Head of caudate nucleus (tissue), 42 donors: Measurements from ENCODE around the gene FRAS1.
"Not testable (repeated sequence)": the region's sequence is repeated elsewhere in the genome, so short reads cannot be mapped to it uniquely, and the experiment has no call there.

Experiments
- DNase-seq, 42 donors: peaks; one replicate each; pipeline versions ENCODE4 v3.0.0 to v3.0.0-alpha.2; 2020 to 2021; ENCODE audit warnings: mixed read lengths in 7 of 42
- intact Hi-C: fragments of 100-400 bp; cut with DNase I; formaldehyde crosslinking; loops from one replicate; pipeline ENCODE4 v1.15.0; 2022

FRAS1 gene

DNA sequence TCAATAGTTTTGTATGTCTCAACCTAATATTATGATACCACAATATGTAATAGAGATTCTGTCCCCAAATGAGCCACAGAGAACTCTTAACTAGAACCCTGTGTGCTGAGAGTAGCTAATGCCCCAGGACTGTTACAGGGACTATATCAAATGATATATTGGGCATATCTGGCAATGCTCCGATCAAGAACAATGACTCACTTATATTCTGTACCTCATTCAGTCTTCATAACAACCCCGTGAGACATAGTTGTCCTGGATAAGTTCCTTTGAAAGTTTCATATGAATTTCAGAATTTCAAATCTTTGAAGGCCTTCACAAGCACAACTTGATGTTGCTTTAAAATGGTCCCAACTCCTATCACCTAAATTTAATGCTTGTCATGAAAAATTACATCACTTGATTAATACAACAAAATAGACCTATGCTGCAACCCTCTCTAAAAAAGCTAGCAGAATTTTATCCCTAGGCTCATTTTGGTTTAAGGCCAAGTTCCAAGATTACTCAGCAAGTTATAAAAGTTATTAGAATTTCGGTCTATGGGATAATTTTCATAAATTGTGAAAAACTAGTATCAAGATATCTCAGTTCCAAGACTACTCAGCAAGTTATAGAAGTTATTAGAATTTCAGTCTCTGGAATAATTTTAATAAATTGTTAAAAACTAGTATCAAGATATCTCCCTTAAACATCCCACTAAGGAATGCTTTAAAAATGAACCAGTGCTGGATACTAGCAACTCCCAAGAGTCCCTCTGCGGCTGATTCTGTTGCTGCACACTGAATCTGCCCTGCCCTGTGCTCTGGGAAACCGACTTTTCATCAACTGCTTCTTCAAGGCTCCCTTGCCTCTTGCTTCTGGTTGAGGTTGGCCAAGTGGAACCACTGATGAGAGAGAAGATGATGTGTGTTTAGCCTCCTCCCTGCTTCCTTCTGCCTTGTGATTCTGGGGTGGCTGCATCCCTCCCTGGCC, 488.4 kb downstream of the FRAS1 start:
- intact Hi-C loops: no loop called here
- DNase-seq: no peak

DNA sequence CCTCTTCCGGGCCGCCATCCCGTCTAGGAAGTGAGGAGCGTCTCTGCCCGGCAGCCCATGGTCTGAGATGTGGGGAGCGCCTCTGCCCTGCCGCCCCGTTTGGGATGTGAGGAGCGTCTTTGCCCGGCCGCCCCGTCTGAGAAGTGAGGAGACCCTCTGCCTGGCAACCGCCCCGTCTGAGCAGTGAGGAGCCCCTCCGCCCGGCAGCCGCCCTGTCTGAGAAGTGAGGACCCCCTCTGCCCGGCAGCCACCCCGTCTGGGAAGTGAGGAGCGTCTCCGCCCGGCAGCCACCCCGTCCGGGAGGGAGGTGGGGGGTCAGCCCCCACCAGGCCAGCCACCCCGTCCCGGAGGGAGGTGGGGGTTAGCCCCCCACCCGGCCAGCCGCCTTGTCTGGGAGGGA, 490.8 kb downstream of the FRAS1 start:
- intact Hi-C loops, DNase-seq: not testable (repeated sequence)

- intact Hi-C loops, DNase-seq: not testable (repeated sequence)
These were observed 491.8 kb downstream of the FRAS1 start for GRCh38 chr4:78548889-78549288.

- intact Hi-C loops: no loop called here
- peak in 8 of 42 donors; percentile 1 to 29 (median 13) for DNase-seq
These were observed 494.6 kb downstream of the FRAS1 start, which contains the start of gene ANXA3 for GRCh38 chr4:78551420-78552351. Gene ANXA3, plus strand, starts transcription at chr4:78551770. Its CDS starts 2,704 bp downstream, at chr4:78554474.

DNA sequence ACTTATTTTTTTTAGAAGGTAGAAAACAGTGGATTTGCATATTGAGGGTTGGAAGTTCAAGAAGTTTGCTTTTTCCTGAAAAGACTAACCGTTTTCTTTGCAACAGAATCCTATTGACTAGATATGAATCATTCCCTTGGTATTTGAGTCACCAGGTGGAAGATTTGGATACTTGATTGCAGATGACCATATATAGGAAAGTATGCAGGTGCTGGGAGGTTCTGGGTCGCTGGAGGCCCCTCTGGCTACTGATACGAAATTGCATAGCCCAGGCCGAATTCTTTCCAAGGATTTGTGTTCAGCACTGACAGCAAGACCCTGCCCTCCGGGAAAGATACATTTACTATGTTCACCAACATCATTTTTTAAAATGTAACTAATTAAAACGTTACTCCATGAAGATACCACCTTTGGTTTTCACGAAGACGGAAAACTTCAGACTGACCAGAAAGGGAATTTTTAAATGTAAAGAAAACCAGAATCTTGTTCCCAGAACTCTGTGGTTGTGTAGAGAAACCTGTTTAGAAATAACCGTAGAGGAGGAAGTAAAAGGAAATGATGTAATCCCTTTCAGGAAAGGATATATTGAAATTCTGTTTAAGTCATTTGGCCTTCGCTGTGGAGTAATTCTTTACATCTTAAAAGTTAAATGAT, 495.4 kb downstream of the FRAS1 start:
- intact Hi-C loops: no loop called here

DNA sequence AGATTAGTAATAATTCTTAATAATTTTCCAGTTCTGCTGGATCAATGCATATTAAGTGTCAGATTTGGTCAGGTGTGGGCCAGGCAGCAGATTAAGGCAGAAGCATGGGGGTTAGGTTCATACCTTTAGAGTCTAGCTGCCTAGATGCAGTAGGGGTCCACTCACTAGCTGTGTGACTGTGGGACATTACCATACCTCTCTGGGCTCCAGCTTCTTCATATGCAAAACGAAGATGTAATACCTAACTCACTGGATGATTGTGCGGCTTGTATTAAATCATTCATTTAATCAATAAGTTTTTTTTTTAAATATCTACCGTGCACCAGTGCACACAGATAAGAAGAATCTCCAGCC, 495.9 kb downstream of the FRAS1 start:
- intact Hi-C loops: no loop called here
- no peak for DNase-seq

More for the DNA sequence above, 495.4 kb downstream of the FRAS1 start:
- DNase-seq: no peak

DNA sequence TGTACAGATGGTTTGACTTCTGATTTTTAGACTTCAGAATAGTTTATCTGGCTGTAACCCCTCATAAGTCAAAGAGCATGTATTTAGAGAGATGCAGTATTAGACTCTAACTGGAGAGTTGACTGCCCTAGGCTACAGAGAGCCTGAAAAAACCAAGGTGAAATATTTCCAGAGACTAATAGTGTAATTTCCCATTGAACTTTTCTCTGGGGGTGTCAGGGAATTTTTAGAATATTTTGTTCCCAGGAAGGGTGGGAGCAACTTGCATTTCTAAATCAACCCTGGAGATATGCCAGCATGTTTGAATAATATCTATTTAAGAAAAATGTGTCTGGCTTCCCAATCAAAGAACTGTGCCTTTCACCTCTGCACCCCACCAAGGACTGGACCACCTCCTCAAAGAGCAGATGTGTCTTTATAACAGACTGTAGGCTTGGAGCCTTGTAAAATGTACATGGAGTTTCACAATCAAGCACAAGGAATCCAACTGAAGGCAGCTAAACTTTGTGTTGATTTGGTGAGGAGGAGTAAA, 496.5 kb downstream of the FRAS1 start:
- intact Hi-C loops: no loop called here

DNA sequence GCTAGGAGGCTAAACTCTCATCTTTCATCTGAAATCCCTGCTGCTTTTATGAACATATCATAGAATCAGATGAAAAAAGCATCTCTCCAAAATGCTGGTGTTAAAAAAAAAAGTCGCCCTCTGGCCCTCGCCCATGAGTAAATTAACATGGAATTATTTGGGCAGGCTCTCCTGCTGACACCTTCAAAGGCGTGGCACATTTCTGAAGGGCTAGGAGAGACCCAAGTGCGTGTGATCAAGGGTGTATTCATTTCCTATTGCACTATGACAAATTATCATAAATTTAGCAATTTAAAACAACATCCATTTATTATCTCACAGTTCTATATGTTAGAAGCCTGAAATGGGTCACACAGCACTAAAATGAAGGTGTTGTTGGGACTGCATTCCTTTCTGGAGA, 499.5 kb downstream of the FRAS1 start:
- intact Hi-C loops: no loop called here
- no peak for DNase-seq

More for the DNA sequence above, 496.5 kb downstream of the FRAS1 start:
- no peak for DNase-seq

- no peak for DNase-seq
- intact Hi-C loops: no loop called here
These were observed 500.7 kb downstream of the FRAS1 start for GRCh38 chr4:78557841-78558240.

- intact Hi-C loops: no loop called here
These were observed 501.3 kb downstream of the FRAS1 start for GRCh38 chr4:78558410-78558809.

DNA sequence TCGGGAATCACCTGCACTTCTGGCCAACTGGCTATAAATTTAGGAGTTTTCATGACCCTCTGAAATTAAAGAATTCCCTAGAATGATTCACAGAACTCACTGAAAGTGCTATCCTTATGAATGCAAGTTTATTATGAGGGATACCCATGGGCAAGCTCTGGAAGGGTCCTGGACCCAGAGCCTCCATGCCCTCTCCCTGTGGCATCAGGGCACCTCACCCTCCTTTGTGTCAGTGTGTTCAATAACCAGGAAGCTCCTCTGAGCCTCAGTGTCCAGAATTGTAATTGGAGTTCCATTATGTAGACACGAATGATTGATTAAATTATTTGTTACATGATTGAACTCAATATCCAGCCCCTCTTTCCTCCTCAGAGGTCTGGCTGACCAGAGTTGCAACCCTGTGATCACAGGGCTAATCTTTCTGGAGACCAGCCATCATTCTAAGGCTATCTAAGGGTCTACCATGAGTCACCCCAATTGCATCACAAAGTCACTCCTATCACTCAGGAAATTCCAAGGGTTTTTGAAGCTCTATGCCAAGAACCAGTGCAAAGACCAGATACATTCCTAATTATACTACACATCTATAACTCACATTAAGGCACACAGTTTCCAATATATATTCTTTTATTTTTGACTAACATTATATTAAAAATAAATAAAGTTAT, 503.3 kb downstream of the FRAS1 start:
- no peak for DNase-seq
- intact Hi-C loops: no loop called here

More at GRCh38 chr4:78558410-78558809, 501.3 kb downstream of the FRAS1 start:
- DNase-seq: no peak

DNA sequence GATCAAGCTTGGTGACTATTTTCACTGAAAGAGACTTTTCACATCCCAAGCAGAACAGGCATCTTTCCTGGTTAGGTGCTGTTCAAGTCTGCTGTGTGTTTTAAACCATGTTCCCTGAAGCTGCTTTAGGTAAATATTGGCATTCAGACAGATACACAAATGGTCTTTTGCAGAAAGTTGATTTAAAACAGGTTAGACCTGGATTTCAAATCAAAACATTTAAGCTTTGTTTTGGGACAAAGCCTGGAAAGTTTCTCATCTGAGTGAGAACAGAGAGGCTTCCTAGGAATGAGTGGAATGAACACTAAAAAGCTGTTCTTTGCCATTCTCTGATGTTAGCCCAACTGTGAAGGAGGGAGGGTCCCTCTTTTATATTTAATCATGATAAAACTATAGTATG, 504.6 kb downstream of the FRAS1 start:
- no peak for DNase-seq
- intact Hi-C loops: no loop called here

GRCh38 chr4:78562687-78563086, 505.6 kb downstream of the FRAS1 start:
- intact Hi-C loops: no loop called here
- DNase-seq: no peak

- DNase-seq: no peak
- intact Hi-C loops: no loop called here
These were observed 508.8 kb downstream of the FRAS1 start for GRCh38 chr4:78565971-78566372.

GRCh38 chr4:78566834-78567499, 509.8 kb downstream of the FRAS1 start:
- intact Hi-C loops: no loop called here
- DNase-seq: no peak

GRCh38 chr4:78567500-78568060, 510.5 kb downstream of the FRAS1 start:
- no peak for DNase-seq
- intact Hi-C loops: no loop called here

DNA sequence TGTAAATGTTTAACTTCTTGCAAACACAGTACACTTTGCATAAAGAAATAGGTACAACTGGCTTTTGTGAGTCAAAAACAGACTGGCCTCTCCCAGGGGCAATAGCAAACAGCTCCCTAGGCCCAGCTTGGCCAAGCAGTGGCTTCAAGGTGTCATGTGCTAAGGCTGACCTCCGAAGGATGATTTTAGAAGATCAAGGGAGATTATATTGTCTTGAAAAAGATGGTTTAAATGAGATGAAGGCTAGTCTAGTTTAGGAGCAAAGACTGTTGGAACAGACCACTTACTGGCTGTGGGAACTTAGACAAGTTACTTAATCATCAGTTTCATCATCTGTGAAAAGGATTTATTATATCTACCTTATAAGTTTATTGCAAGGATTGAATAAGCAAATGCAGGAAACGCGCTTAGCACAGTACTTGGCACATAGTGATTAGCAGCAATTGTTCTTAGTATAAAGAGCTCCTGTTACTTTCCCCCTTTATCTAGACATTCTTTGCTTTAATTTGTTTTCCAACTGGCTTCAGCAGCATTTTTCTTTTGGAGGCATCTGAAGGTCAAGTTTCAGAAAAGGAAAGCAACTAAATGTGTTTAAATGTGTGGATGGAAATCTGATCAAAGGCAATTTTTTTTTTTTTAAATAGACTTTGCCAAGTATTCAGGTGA, 511.6 kb downstream of the FRAS1 start:
- DNase-seq: no peak
- intact Hi-C loops: no loop called here
